HepG2 (cell line): ENCODE data around the gene RPA1. TPM values are rescaled to one million over a fixed set of nuclear protein-coding genes. Genes with fewer than 3 reads are reported as not detected.

Experiments used
- ATF7 ChIP-seq, 2 experiments: fragments of 450-650 bp in 1 of 2; sonication (generic) in 1 of 2; formaldehyde crosslinking in 1 of 2; IDR thresholded peaks; 2 replicates each; pipeline versions ENCODE4 v1.4.0 to v1.6.1; 2016 to 2020; ENCODE audit warnings: antibody characterized with exemption in 1 of 2, mild to moderate bottlenecking in 1 of 2, missing genetic modification reagents in 1 of 2
- FLYWCH1 ChIP-seq: sonication (generic); formaldehyde crosslinking; IDR thresholded peaks from 2 replicates; pipeline ENCODE4 v1.8.1; 2023; ENCODE audit warnings: mild to moderate bottlenecking, missing genetic modification reagents
- GLI4 ChIP-seq: sonication (generic); formaldehyde crosslinking; IDR thresholded peaks from 2 replicates; pipeline ENCODE4 v1.5.1; 2020; ENCODE audit warnings: missing genetic modification reagents, mild to moderate bottlenecking, moderate library complexity, borderline replicate concordance
- MAZ ChIP-seq, 2 experiments: sonication (generic) in 1 of 2; formaldehyde crosslinking in 1 of 2; IDR thresholded peaks; 2 replicates each; pipeline versions ENCODE4 v1.5.0 to v1.6.1; 2012 to 2020; ENCODE audit warnings: low read depth in 2 of 2, mild to moderate bottlenecking in 2 of 2, borderline replicate concordance in 1 of 2, improper control_type of control experiment in 1 of 2, low read length in 1 of 2, missing genetic modification reagents in 1 of 2, moderate library complexity in 1 of 2
- NR2F2 ChIP-seq: IDR thresholded peaks from 2 replicates; pipeline ENCODE4 v1.6.1; 2012; ENCODE audit warnings: low read depth, inconsistent platforms, borderline replicate concordance
- SAP130 ChIP-seq: IDR thresholded peaks from 2 replicates; pipeline ENCODE4 v1.6.1; 2016; ENCODE audit warnings: low read depth
- SP4 ChIP-seq: sonication (generic); formaldehyde crosslinking; IDR thresholded peaks from 2 replicates; pipeline ENCODE4 v1.8.1; 2023; ENCODE audit warnings: mild to moderate bottlenecking, missing genetic modification reagents
- ZNF367 ChIP-seq: sonication (generic); formaldehyde crosslinking; IDR thresholded peaks from 2 replicates; pipeline ENCODE4 v1.4.0; 2020; ENCODE audit warnings: missing genetic modification reagents, borderline replicate concordance
- polyA plus RNA-seq, 8 experiments: library from polyadenylated mRNA; depleted of rRNA in 3 of 8; stranded (reverse) in 7 of 8; unstranded in 1 of 8; fragments of >200 nt; fragmentation: Illumina TruSeq in 4 of 8; extraction: Trizol in 4 of 8; gene quantifications; 2 replicates each; pipeline versions ENCODE4 v1.2.1 to v1.2.3, GENCODE V29; 2011 to 2016; ENCODE audit warnings: low read depth in 4 of 8, missing spikeins in 1 of 8, mixed read lengths in 1 of 8; ENCODE audit not compliant: insufficient read depth in 1 of 8
- total RNA-seq, 5 experiments: library from RNA; depleted of rRNA; stranded (reverse); fragments of >200 nt; fragmentation: Illumina TruSeq; extraction: Trizol; gene quantifications; 2 replicates each; pipeline ENCODE4 v1.2.3, GENCODE V29; 2016; ENCODE audit warnings: low read depth in 1 of 5
- TF ChIP-seq, protein P1 (sequence below): sonication (generic); formaldehyde crosslinking; IDR thresholded peaks from 2 replicates; pipeline ENCODE4 v1.9.0; 2021; ENCODE audit warnings: mild to moderate bottlenecking, missing genetic modification reagents
- TF ChIP-seq, protein P2 (sequence below): IDR thresholded peaks from 2 replicates; pipeline ENCODE4 v1.6.1; 2012; ENCODE audit warnings: low read length, improper control_type of control experiment
- TF ChIP-seq, protein P3 (sequence below): sonication (generic); formaldehyde crosslinking; IDR thresholded peaks from 2 replicates; pipeline ENCODE4 v1.4.0; 2020; ENCODE audit warnings: mild to moderate bottlenecking, missing genetic modification reagents, borderline replicate concordance

The RPA1 gene
- total and polyA plus RNA-seq, 2 of the 13 experiments (the other 11 are each of a cell fraction or from before 2014, with no cell fraction given), result 13.9 to 37.6 TPM

DNA sequence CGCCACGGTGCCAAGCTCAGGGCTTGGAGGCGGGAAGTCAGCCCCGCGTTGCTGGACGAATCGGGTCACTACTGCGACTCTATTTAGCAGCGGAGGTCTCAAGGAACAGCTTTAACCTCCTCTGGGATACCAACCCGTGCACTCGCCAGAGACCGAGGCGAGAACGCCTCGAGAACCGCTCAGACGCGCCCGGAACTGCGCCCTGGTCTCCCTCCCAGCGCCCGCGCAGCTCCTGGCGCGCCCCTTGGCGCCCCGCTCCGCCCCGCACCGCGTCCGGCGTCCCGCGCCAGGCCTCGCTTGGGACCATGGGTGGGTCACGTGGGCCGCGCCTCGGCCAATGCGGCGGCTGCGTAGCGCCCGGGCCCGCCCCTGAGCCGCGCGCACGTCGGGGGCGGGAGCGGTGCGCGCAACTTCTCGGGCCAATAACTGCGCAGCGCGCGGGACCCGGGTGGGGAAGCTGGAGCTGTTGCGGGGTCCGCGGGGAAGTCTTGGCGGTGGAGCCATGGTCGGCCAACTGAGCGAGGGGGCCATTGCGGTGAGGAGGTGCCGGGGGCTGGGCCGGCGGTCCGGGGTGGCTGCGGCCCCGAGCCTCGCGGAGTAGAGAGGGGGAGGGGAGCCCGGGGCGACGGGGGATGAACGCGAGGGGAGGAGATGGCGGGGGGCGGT is at the start of gene RPA1, which contains the start of gene SMYD4 (continued):
- TF ChIP-seq, protein P1, sequence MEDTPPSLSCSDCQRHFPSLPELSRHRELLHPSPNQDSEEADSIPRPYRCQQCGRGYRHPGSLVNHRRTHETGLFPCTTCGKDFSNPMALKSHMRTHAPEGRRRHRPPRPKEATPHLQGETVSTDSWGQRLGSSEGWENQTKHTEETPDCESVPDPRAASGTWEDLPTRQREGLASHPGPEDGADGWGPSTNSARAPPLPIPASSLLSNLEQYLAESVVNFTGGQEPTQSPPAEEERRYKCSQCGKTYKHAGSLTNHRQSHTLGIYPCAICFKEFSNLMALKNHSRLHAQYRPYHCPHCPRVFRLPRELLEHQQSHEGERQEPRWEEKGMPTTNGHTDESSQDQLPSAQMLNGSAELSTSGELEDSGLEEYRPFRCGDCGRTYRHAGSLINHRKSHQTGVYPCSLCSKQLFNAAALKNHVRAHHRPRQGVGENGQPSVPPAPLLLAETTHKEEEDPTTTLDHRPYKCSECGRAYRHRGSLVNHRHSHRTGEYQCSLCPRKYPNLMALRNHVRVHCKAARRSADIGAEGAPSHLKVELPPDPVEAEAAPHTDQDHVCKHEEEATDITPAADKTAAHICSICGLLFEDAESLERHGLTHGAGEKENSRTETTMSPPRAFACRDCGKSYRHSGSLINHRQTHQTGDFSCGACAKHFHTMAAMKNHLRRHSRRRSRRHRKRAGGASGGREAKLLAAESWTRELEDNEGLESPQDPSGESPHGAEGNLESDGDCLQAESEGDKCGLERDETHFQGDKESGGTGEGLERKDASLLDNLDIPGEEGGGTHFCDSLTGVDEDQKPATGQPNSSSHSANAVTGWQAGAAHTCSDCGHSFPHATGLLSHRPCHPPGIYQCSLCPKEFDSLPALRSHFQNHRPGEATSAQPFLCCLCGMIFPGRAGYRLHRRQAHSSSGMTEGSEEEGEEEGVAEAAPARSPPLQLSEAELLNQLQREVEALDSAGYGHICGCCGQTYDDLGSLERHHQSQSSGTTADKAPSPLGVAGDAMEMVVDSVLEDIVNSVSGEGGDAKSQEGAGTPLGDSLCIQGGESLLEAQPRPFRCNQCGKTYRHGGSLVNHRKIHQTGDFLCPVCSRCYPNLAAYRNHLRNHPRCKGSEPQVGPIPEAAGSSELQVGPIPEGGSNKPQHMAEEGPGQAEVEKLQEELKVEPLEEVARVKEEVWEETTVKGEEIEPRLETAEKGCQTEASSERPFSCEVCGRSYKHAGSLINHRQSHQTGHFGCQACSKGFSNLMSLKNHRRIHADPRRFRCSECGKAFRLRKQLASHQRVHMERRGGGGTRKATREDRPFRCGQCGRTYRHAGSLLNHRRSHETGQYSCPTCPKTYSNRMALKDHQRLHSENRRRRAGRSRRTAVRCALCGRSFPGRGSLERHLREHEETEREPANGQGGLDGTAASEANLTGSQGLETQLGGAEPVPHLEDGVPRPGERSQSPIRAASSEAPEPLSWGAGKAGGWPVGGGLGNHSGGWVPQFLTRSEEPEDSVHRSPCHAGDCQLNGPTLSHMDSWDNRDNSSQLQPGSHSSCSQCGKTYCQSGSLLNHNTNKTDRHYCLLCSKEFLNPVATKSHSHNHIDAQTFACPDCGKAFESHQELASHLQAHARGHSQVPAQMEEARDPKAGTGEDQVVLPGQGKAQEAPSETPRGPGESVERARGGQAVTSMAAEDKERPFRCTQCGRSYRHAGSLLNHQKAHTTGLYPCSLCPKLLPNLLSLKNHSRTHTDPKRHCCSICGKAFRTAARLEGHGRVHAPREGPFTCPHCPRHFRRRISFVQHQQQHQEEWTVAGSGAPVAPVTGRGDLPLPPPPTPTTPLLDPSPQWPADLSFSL (CRISPR knock-in tag), result no peak
- TF ChIP-seq GLI4 (CRISPR knock-in tag), result no peak
- no peak for TF ChIP-seq FLYWCH1 (CRISPR knock-in tag)
- TF ChIP-seq SAP130, result peak; percentile 93
- TF ChIP-seq SP4 (CRISPR knock-in tag), result peak; percentile 94
- peak; percentile 49 for TF ChIP-seq MAZ (IDR thresholded peaks at IDR 0.05; ENCODE audit: borderline replicate concordance, low read depth, low read length)
- peak; percentile 94 for TF ChIP-seq MAZ (CRISPR knock-in tag; IDR thresholded peaks at IDR 0.05; ENCODE audit: low read depth)
- no peak for TF ChIP-seq NR2F2
- TF ChIP-seq, protein P2, sequence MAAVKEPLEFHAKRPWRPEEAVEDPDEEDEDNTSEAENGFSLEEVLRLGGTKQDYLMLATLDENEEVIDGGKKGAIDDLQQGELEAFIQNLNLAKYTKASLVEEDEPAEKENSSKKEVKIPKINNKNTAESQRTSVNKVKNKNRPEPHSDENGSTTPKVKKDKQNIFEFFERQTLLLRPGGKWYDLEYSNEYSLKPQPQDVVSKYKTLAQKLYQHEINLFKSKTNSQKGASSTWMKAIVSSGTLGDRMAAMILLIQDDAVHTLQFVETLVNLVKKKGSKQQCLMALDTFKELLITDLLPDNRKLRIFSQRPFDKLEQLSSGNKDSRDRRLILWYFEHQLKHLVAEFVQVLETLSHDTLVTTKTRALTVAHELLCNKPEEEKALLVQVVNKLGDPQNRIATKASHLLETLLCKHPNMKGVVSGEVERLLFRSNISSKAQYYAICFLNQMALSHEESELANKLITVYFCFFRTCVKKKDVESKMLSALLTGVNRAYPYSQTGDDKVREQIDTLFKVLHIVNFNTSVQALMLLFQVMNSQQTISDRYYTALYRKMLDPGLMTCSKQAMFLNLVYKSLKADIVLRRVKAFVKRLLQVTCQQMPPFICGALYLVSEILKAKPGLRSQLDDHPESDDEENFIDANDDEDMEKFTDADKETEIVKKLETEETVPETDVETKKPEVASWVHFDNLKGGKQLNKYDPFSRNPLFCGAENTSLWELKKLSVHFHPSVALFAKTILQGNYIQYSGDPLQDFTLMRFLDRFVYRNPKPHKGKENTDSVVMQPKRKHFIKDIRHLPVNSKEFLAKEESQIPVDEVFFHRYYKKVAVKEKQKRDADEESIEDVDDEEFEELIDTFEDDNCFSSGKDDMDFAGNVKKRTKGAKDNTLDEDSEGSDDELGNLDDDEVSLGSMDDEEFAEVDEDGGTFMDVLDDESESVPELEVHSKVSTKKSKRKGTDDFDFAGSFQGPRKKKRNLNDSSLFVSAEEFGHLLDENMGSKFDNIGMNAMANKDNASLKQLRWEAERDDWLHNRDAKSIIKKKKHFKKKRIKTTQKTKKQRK, result no peak
- no peak for TF ChIP-seq ATF7 (IDR thresholded peaks at IDR 0.05)
- TF ChIP-seq ATF7 (CRISPR knock-in tag; IDR thresholded peaks at IDR 0.05), result no peak
- TF ChIP-seq, protein P3, sequence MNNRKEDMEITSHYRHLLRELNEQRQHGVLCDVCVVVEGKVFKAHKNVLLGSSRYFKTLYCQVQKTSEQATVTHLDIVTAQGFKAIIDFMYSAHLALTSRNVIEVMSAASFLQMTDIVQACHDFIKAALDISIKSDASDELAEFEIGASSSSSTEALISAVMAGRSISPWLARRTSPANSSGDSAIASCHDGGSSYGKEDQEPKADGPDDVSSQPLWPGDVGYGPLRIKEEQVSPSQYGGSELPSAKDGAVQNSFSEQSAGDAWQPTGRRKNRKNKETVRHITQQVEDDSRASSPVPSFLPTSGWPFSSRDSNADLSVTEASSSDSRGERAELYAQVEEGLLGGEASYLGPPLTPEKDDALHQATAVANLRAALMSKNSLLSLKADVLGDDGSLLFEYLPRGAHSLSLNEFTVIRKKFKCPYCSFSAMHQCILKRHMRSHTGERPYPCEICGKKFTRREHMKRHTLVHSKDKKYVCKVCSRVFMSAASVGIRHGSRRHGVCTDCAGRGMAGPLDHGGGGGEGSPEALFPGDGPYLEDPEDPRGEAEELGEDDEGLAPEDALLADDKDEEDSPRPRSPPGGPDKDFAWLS, result no peak
- TF ChIP-seq ZNF367 (CRISPR knock-in tag), result no peak
